Loucy (cell line): ENCODE data around the gene ME3.
"Not testable (repeated sequence)": the region's sequence is repeated elsewhere in the genome, so short reads cannot be mapped to it uniquely, and the experiment has no call there.

Source experiments
- H2AFZ ChIP-seq: fragments of 200-600 bp; sonication (generic); 2 replicates; pipeline ENCODE4 v1.6.0; 2016; ENCODE audit warnings: antibody characterized with exemption, mild to moderate bottlenecking, low read length, moderate library complexity
- H3F3A ChIP-seq: fragments of 200-600 bp; 2 replicates; pipeline ENCODE4 v1.6.0; 2016; ENCODE audit warnings: antibody characterized with exemption, low read depth, mild to moderate bottlenecking
- H3K27me3 ChIP-seq: fragments of 200-600 bp; sonication (generic); 2 replicates; pipeline ENCODE4 v1.6.1; 2014; ENCODE audit warnings: low read length, mild to moderate bottlenecking; ENCODE audit not compliant: insufficient read depth, poor library complexity, severe bottlenecking
- H3K36me3 ChIP-seq: fragments of 200-600 bp; sonication (generic); 2 replicates; pipeline ENCODE4 v1.6.1; 2016; ENCODE audit warnings: low read length; ENCODE audit not compliant: insufficient read depth
- H3K4me1 ChIP-seq: fragments of 200-600 bp; sonication (generic); 2 replicates; pipeline ENCODE4 v1.5.1; 2014; ENCODE audit warnings: low read length, mild to moderate bottlenecking; ENCODE audit not compliant: insufficient read depth, poor library complexity, severe bottlenecking
- H3K4me2 ChIP-seq: fragments of 200-600 bp; sonication (generic); 2 replicates; pipeline ENCODE4 v1.6.0; 2014; ENCODE audit warnings: antibody characterized with exemption, low read length, low read depth, mild to moderate bottlenecking; ENCODE audit not compliant: poor library complexity, severe bottlenecking
- H3K4me3 ChIP-seq: fragments of 200-600 bp; sonication (generic); 2 replicates; pipeline ENCODE4 v1.5.1; 2014; ENCODE audit warnings: low read length, mild to moderate bottlenecking, mixed read lengths; ENCODE audit not compliant: poor library complexity, severe bottlenecking
- H3K79me2 ChIP-seq: fragments of 200-600 bp; sonication (generic); 2 replicates; pipeline ENCODE4 v1.6.1; 2014; ENCODE audit warnings: low read length; ENCODE audit not compliant: insufficient read depth
- H3K9ac ChIP-seq: fragments of 200-600 bp; sonication (generic); 2 replicates; pipeline ENCODE4 v1.6.0; 2014; ENCODE audit warnings: mild to moderate bottlenecking, low read depth, low read length, moderate library complexity; ENCODE audit not compliant: poor library complexity, severe bottlenecking
- H3K9me2 ChIP-seq: fragments of 200-600 bp; sonication (generic); replicated peaks from 2 replicates; pipeline ENCODE4 v1.6.1; 2016; ENCODE audit warnings: low read depth, low read length, mixed read lengths
- H3K9me3 ChIP-seq: fragments of 200-600 bp; sonication (generic); 2 replicates; pipeline ENCODE4 v1.6.1; 2014; ENCODE audit warnings: mild to moderate bottlenecking, antibody characterized with exemption, low read length, low read depth; ENCODE audit not compliant: insufficient read depth
- H4K20me1 ChIP-seq: fragments of 200-600 bp; sonication (generic); 2 replicates; pipeline ENCODE4 v1.6.0; 2014; ENCODE audit warnings: antibody characterized with exemption, low read length, mild to moderate bottlenecking; ENCODE audit not compliant: insufficient read depth, poor library complexity, severe bottlenecking
- EZH2phosphoT487 ChIP-seq: fragments of 200-600 bp; IDR thresholded peaks from 2 replicates; pipeline ENCODE4 v1.6.1; 2018; ENCODE audit warnings: antibody characterized with exemption, mild to moderate bottlenecking, moderate library complexity, borderline replicate concordance
- TF ChIP-seq, protein P1 (sequence below): fragments of 200-600 bp; sonication (generic); conservative IDR thresholded peaks from 2 replicates; pipeline ENCODE4 v1.5.1; 2014; ENCODE audit warnings: mild to moderate bottlenecking, antibody characterized with exemption, low read length

The ME3 gene

DNA sequence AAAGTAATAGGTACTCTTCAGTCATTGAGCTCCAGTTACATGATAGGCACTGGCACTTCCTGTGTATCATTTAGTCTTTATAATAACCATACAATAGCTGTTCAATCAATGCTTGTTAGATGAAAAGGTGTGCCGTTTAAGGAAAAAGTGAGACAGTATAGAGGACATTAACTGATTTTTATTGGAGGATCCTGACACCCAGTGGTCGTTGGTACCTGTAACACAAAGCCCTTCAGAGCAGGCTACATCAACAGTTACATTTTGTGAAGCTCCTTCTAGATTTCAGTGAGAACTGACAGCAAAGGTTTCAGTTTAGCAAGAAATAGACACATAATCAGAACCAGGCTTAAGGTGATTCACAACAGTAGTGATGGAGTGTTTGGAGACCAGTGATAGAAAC is 253.5 kb downstream of the ME3 start:
- Histone ChIP-seq H2AFZ (no peak overlapping the region), H3K9me3 (no peaks in the 10 kb centered on the region), H3K79me2 (no peaks in the 10 kb centered on the region), H3K4me3 (no peak overlapping the region), H3K4me1 (peaks cover 7% of the 10 kb centered on the region), H3K9me2 (no peaks in the 10 kb centered on the region), H3K9ac (no peak overlapping the region), H3K4me2 (no peak overlapping the region), H3K27me3 (no peaks in the 10 kb centered on the region), H3K36me3 (no peaks in the 10 kb centered on the region), H3F3A (no peaks in the 10 kb centered on the region), H4K20me1 (no peaks in the 10 kb centered on the region)
- TF ChIP-seq, protein P1, sequence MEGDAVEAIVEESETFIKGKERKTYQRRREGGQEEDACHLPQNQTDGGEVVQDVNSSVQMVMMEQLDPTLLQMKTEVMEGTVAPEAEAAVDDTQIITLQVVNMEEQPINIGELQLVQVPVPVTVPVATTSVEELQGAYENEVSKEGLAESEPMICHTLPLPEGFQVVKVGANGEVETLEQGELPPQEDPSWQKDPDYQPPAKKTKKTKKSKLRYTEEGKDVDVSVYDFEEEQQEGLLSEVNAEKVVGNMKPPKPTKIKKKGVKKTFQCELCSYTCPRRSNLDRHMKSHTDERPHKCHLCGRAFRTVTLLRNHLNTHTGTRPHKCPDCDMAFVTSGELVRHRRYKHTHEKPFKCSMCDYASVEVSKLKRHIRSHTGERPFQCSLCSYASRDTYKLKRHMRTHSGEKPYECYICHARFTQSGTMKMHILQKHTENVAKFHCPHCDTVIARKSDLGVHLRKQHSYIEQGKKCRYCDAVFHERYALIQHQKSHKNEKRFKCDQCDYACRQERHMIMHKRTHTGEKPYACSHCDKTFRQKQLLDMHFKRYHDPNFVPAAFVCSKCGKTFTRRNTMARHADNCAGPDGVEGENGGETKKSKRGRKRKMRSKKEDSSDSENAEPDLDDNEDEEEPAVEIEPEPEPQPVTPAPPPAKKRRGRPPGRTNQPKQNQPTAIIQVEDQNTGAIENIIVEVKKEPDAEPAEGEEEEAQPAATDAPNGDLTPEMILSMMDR = peak; percentile 59
- no peak for TF ChIP-seq EZH2phosphoT487

DNA sequence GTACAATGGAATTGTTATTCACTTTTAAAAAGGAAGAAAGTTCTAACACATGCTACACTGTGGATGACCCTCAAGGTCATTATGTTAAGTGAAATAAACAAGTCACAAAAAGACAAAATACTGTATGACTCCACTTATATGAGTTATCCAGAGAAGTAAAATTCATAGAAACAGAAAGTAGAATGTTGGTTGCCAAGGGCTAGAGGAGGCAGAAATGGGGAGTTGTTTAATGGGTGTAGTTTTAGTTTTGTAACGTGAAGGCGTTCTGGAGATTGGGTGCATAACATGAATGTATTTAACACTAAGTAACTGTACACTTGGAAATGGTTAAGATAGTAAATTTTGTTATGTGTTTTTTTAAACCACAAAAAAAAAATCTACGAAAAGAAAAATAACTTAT is 253.9 kb downstream of the ME3 start:
- Histone ChIP-seq H3K36me3 (no peaks in the 10 kb centered on the region), H3K4me3 (no peak overlapping the region), H3F3A (no peaks in the 10 kb centered on the region), H3K9ac (no peak overlapping the region), H3K9me3 (no peaks in the 10 kb centered on the region), H4K20me1 (no peaks in the 10 kb centered on the region), H3K4me2 (no peak overlapping the region), H3K4me1 (peaks cover 7% of the 10 kb centered on the region), H3K79me2 (no peaks in the 10 kb centered on the region), H2AFZ (no peak overlapping the region), H3K27me3 (no peaks in the 10 kb centered on the region), H3K9me2 (no peaks in the 10 kb centered on the region)
- TF ChIP-seq, protein P1 = no peak
- no peak for TF ChIP-seq EZH2phosphoT487

DNA sequence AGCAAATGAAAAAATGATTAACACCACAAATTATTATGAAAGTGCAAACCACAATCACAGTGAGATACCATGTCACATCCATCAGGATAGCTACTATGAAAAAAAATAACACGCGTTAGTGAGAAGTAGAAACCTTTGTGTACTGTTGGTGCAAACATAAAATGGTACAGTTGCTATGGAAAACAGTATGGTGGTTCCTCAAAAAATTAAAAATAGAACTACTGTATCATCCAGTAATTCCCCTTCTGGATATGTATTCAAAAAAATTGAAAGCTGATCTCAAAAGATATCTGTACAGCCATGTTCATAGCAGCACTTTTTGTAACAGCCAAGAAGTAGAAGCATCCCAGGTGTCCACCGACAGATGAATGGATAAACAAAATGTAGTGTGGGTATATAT is 254.3 kb downstream of the ME3 start:
- H2AFZ ChIP-seq = no peak overlapping the region
- TF ChIP-seq EZH2phosphoT487 = no peak
- TF ChIP-seq, protein P1 = no peak
- H3K27me3 ChIP-seq = no peaks in the 10 kb centered on the region
- no peak overlapping the region for H3K9ac ChIP-seq
- H3K79me2 ChIP-seq = no peaks in the 10 kb centered on the region
- no peak overlapping the region for H3K4me2 ChIP-seq
- H3F3A ChIP-seq = no peaks in the 10 kb centered on the region
- no peak overlapping the region for H3K4me3 ChIP-seq
- H3K36me3 ChIP-seq = no peaks in the 10 kb centered on the region
- H3K4me1 ChIP-seq = peaks cover 7% of the 10 kb centered on the region
- H4K20me1 ChIP-seq = no peaks in the 10 kb centered on the region
- no peaks in the 10 kb centered on the region for H3K9me2 ChIP-seq
- H3K9me3 ChIP-seq = no peaks in the 10 kb centered on the region

DNA sequence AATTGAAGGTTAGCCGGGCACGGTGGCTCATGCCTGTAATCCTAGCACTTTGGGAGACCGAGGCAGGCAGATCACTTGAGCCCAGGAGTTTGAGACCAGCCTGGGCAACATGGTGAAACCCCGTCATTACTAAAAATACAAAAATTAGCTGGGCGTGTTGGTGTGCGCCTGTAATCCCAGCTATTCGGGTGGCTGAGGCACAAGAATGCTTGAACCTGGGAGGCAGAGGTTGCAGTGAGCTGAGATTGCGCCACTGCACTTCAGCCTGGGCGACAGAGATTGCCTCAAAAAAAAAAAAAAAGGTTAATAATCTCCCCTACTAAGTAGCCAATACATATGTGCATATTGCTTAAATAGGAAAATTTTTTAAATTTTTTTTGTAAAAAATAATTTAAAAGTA is 255.5 kb downstream of the ME3 start:
- H2AFZ ChIP-seq, H3K4me1 ChIP-seq, H4K20me1 ChIP-seq, H3K9ac ChIP-seq, H3K9me3 ChIP-seq, H3K4me2 ChIP-seq, H3K27me3 ChIP-seq, H3K36me3 ChIP-seq, H3F3A ChIP-seq, H3K4me3 ChIP-seq, H3K79me2 ChIP-seq, H3K9me2 ChIP-seq: not testable (repeated sequence)
